Endothelial cell of umbilical vein (primary cell): Measurements from ENCODE around the gene GTF3C1. TPM values are rescaled to one million over a fixed set of nuclear protein-coding genes. Genes with fewer than 3 reads are reported as not detected.
"Not testable (repeated sequence)": the region's sequence is repeated elsewhere in the genome, so short reads cannot be mapped to it uniquely, and the experiment has no call there.

Experiments
- BruUV-seq: library from RNA; stranded (reverse); fragments of 400-500 nt; replicated peaks from 2 replicates; lab custom pipeline; 2021; lab: Mats Ljungman, UMichigan
- CTCF ChIA-PET: fragments of 300-600, 350-600 bp; sonication (Branson Sonifier 250); formaldehyde crosslinking; loops from one replicate; lab custom pipeline; 2021; ENCODE audit warnings: antibody characterized with exemption, inconsistent platforms; lab: Charles Lee
- POLR2A ChIA-PET: fragments of 300-600, 350-600 bp; sonication (Branson Sonifier 250); formaldehyde crosslinking; loops from one replicate; lab custom pipeline; 2021; ENCODE audit warnings: antibody characterized with exemption, inconsistent platforms; lab: Charles Lee
- DNase-seq: peaks from one replicate; pipeline ENCODE4 v3.0.0-alpha.2; 2011; ENCODE audit warnings: low read depth, low spot score
- FAIRE-seq: peaks from 2 replicates; lab custom pipeline; 2011; peaks lifted over from hg19 to GRCh38; lab: Jason Lieb, UNC
- H2AFZ ChIP-seq: 2 replicates; pipeline ENCODE4 v1.6.0; 2012; ENCODE audit warnings: low read depth, low read length, control low read depth, inconsistent platforms
- H3K27ac ChIP-seq: 2 replicates; pipeline ENCODE4 v1.5.1; 2011; ENCODE audit warnings: low read depth, mild to moderate bottlenecking, control low read depth, low read length, moderate library complexity; ENCODE audit not compliant: insufficient read depth
- H3K27me3 ChIP-seq, 2 experiments: 2 replicates each; pipeline versions ENCODE4 v1.6.0 to v1.6.1; 2011; ENCODE audit warnings: low read length in 2 of 2, mixed read lengths in 1 of 2; ENCODE audit not compliant: control insufficient read depth in 2 of 2, insufficient read depth in 2 of 2
- H3K36me3 ChIP-seq, 2 experiments: 2 replicates in 1 of 2; 3 replicates in 1 of 2; pipeline ENCODE4 v1.5.1; 2011; ENCODE audit warnings: low read length in 2 of 2, mild to moderate bottlenecking in 1 of 2, moderate library complexity in 1 of 2; ENCODE audit not compliant: control insufficient read depth in 2 of 2, insufficient read depth in 2 of 2; ENCODE audit errors: extremely low read depth in 1 of 2
- H3K4me1 ChIP-seq: 3 replicates; pipeline ENCODE4 v1.5.1; 2011; ENCODE audit warnings: mild to moderate bottlenecking, low read length; ENCODE audit not compliant: control insufficient read depth, insufficient read depth; ENCODE audit errors: extremely low read depth
- H3K4me2 ChIP-seq: 2 replicates; pipeline ENCODE4 v1.6.1; 2011; ENCODE audit warnings: low read length, control low read depth, mixed read lengths; ENCODE audit not compliant: insufficient read depth
- H3K4me3 ChIP-seq, 3 experiments: fragments of 200-600 bp in 1 of 3; sonication (generic), shearing (Covaris generic) in 1 of 3; replicated peaks in 1 of 3; 2 replicates each; pipeline ENCODE4 v1.5.1; 2011 to 2016; ENCODE audit warnings: control low read depth in 3 of 3, low read length in 3 of 3, mild to moderate bottlenecking in 2 of 3, inconsistent platforms in 1 of 3, low read depth in 1 of 3, moderate library complexity in 1 of 3; ENCODE audit not compliant: insufficient read depth in 1 of 3
- H3K79me2 ChIP-seq: 2 replicates; pipeline ENCODE4 v1.6.0; 2012; ENCODE audit warnings: low read length, inconsistent platforms; ENCODE audit not compliant: control insufficient read depth, insufficient read depth
- H3K9ac ChIP-seq: replicated peaks from 2 replicates; pipeline ENCODE3; 2011; ENCODE audit warnings: low read length, control low read depth; ENCODE audit not compliant: insufficient read depth; ENCODE audit errors: extremely low read depth
- H3K9me1 ChIP-seq: replicated peaks from 3 replicates; pipeline ENCODE4 v1.6.0; 2011; ENCODE audit warnings: mild to moderate bottlenecking, low read length; ENCODE audit not compliant: control insufficient read depth, insufficient read depth; ENCODE audit errors: extremely low read depth
- H3K9me3 ChIP-seq: replicated peaks from 2 replicates; pipeline ENCODE4 v1.5.1; 2012; ENCODE audit warnings: low read length, inconsistent platforms; ENCODE audit not compliant: control insufficient read depth, insufficient read depth
- H4K20me1 ChIP-seq: replicated peaks from 2 replicates; pipeline ENCODE3; 2011; ENCODE audit warnings: mild to moderate bottlenecking, low read length; ENCODE audit not compliant: control insufficient read depth, insufficient read depth; ENCODE audit errors: extremely low read depth
- CTCF ChIP-seq, 2 donors: IDR thresholded peaks; 1 replicate in 1 of 2; 2 replicates in 1 of 2; pipeline ENCODE4 v1.5.1; 2011; ENCODE audit warnings: low read length in 2 of 2, mild to moderate bottlenecking in 2 of 2, moderate library complexity in 2 of 2, control low read depth in 1 of 2, inconsistent platforms in 1 of 2, low read depth in 1 of 2; ENCODE audit not compliant: insufficient read depth in 1 of 2; ENCODE audit errors: extremely low read depth in 1 of 2
- JUN ChIP-seq: IDR thresholded peaks from 2 replicates; pipeline ENCODE4 v1.6.1; 2011; ENCODE audit warnings: borderline replicate concordance, low read depth; ENCODE audit not compliant: insufficient read length, insufficient read depth
- POLR2AphosphoS5 ChIP-seq: IDR thresholded peaks from 2 replicates; pipeline ENCODE4 v1.6.1; 2012; ENCODE audit warnings: low read depth, mild to moderate bottlenecking, control low read depth, low read length, moderate library complexity; ENCODE audit not compliant: insufficient read depth
- dilution Hi-C: fragments of 300-500 bp; cut with MboI; formaldehyde crosslinking; loops from one replicate; pipeline ENCODE4 v1.15.0; 2019; ENCODE audit warnings: low sequenced_read_pairs; ENCODE audit not compliant: extremely low pct_ligation_motif_present
- intact Hi-C: fragments of 100-400 bp; cut with micrococcal nuclease; formaldehyde crosslinking; loops from one replicate; pipeline ENCODE4 v1.10.0; 2022
- polyA plus RNA-seq, 4 experiments: library from polyadenylated mRNA; depleted of rRNA in 3 of 4; stranded (reverse) in 3 of 4; unstranded in 1 of 4; fragments of >200 nt; gene quantifications; 2 replicates each; pipeline versions ENCODE4 v1.2.1 to v1.2.3, GENCODE V29; 2011 to 2012; ENCODE audit warnings: missing spikeins in 1 of 4
- total RNA-seq: library from RNA; stranded (reverse); gene quantifications from 2 replicates; pipeline ENCODE4 v1.2.3, GENCODE V29; 2021
- TF ChIP-seq, protein P1 (sequence below): IDR thresholded peaks from 2 replicates; pipeline ENCODE4 v1.6.1; 2011; ENCODE audit not compliant: insufficient read depth, insufficient read length

Gene GTF3C1
- total and polyA plus RNA-seq, 2 donors (not counting 3 experiments of a cell fraction or from before 2014, with no cell fraction given) = 58.1 to 86.1 TPM

DNA sequence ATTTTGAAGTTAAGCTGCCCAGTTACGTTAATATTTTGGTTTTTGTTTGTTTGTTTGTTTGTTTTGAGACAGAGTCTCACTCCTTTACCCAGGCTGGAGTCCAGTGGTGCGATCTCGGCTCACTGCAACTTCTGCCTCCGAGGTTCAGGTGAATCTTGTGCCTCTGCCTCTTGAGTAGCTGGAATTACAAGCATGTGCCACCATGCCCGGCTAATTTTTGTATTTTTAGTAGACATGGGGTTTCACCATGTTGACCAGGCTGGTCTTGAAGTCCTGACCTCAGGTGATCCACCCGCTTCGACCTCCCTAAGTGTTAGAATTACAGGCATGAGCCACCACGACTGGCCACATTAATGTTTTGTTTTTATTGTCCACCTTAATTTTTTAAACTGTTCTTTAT is 21.3 kb upstream of the GTF3C1 start:
- H3K36me3 ChIP-seq, H3K4me1 ChIP-seq, BruUV-seq, POLR2A ChIA-PET, H3K79me2 ChIP-seq, H3K27ac ChIP-seq, intact Hi-C loops, H2AFZ ChIP-seq, dilution Hi-C loops, H4K20me1 ChIP-seq, H3K4me3 ChIP-seq, H3K9me1 ChIP-seq, H3K9me3 ChIP-seq, CTCF ChIA-PET, DNase-seq, H3K27me3 ChIP-seq, H3K4me2 ChIP-seq, FAIRE-seq, H3K9ac ChIP-seq: not testable (repeated sequence)

- H3K4me2 ChIP-seq = no peak overlapping the region
- no peaks in the 10 kb centered on the region for H3K9me3 ChIP-seq
- POLR2A ChIA-PET = interaction anchor here (0.6 kb wide), 1 partner anchor 37 kb away, joined by 3 read pairs; no protein-coding TSS in a partner anchor
- no TSS peak for BruUV-seq
- no peak overlapping the region for H2AFZ ChIP-seq
- intact Hi-C loops (no loop called here), dilution Hi-C loops (no loop called here)
- no peaks in the 10 kb centered on the region for H3K36me3 ChIP-seq
- no peak overlapping the region for H3K27ac ChIP-seq
- H3K79me2 ChIP-seq = no peaks in the 10 kb centered on the region
- no peaks in the 10 kb centered on the region for H3K9me1 ChIP-seq
- no peaks in the 10 kb centered on the region for H3K4me1 ChIP-seq
- no peak overlapping the region for H3K9ac ChIP-seq
- no peak for FAIRE-seq
- no peak for DNase-seq
- H3K4me3 ChIP-seq = no peak overlapping the region
- no peaks in the 10 kb centered on the region for H3K27me3 ChIP-seq
- no peaks in the 10 kb centered on the region for H4K20me1 ChIP-seq
- CTCF ChIA-PET = interaction anchor here (1.1 kb wide), 1 partner anchor 18 kb away, joined by 3 read pairs; the partner anchor contains the start of genes GTF3C1 and KATNIP
- TF ChIP-seq POLR2AphosphoS5 = no peak
- no peak for TF ChIP-seq CTCF (IDR thresholded peaks at IDR 0.05; ENCODE audit: extremely low read depth in 1 of 2, insufficient read depth in 1 of 2, low read depth in 1 of 2, low read length in 2 of 2)
- no peak for TF ChIP-seq JUN
- TF ChIP-seq, protein P1, sequence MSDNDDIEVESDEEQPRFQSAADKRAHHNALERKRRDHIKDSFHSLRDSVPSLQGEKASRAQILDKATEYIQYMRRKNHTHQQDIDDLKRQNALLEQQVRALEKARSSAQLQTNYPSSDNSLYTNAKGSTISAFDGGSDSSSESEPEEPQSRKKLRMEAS = no peak
Observed at GRCh38 chr16:27568077-27568476, 18.4 kb upstream of the GTF3C1 start.
